HL-60 (cell line): ENCODE data around the gene NR4A3.

ENCODE experiments used
- DNase-seq, 2 experiments: peaks; one replicate each; pipeline ENCODE4 v3.0.0-alpha.2; 2010 to 2020; ENCODE audit warnings: low read depth in 1 of 2, low spot score in 1 of 2
- H3K27ac ChIP-seq: fragments of 250-450 bp; sonication (Bioruptor Pico); replicated peaks from 2 replicates; pipeline ENCODE4 v1.5.1; 2020; ENCODE audit warnings: mild to moderate bottlenecking, moderate library complexity
- H3K27me3 ChIP-seq: fragments of 250-450 bp; sonication (Bioruptor Pico); 2 replicates; pipeline ENCODE4 v1.5.1; 2021; ENCODE audit warnings: mild to moderate bottlenecking, moderate library complexity; ENCODE audit not compliant: insufficient read depth, poor library complexity, severe bottlenecking
- H3K4me3 ChIP-seq: replicated peaks from 2 replicates; pipeline ENCODE4 v1.5.1; 2011; ENCODE audit warnings: mild to moderate bottlenecking, control low read depth, low read length; ENCODE audit not compliant: insufficient read depth
- CTCF ChIP-seq: IDR thresholded peaks from one replicate; pipeline ENCODE4 v1.5.1; 2011; ENCODE audit warnings: low read length, control low read depth, inconsistent platforms; ENCODE audit not compliant: insufficient read depth
- GABPA ChIP-seq: IDR thresholded peaks from 2 replicates; pipeline ENCODE4 v1.6.1; 2012; ENCODE audit warnings: low read depth
- POLR2AphosphoS5 ChIP-seq: IDR thresholded peaks from 2 replicates; pipeline ENCODE4 v1.6.1; 2012; ENCODE audit warnings: low read depth
- REST ChIP-seq: IDR thresholded peaks from 2 replicates; pipeline ENCODE4 v1.6.1; 2012; ENCODE audit warnings: low read depth; ENCODE audit not compliant: insufficient replicate concordance
- SPI1 ChIP-seq: IDR thresholded peaks from 2 replicates; pipeline ENCODE4 v1.6.1; 2012; ENCODE audit warnings: low read depth, mild to moderate bottlenecking, borderline replicate concordance
- long read RNA-seq: library from polyadenylated mRNA; unstranded; transcript quantifications from one replicate; pipeline ENCODE4 v2.0.0, GENCODE V29; 2020

NR4A3 gene
- long read RNA-seq, result 0 reads

- H3K27ac ChIP-seq, result peak within 1 kb of the TSS; percentile 68
Measured at GRCh38 chr9:99821396-99822108, at the start of gene NR4A3. NR4A3 (plus strand) TSS chr9:99821885; CDS start chr9:99828043, 6,158 bp downstream.

GRCh38 chr9:99773468-99774138 lies 48.1 kb upstream of the NR4A3 start:
- no peak for DNase-seq

More at GRCh38 chr9:99821396-99822108, at the start of gene NR4A3:
- TF ChIP-seq SPI1, result no peak
- no peak for TF ChIP-seq REST
- no peak; the same call in none of the 2 replicates for TF ChIP-seq POLR2AphosphoS5
- TF ChIP-seq CTCF, result no peak
- TF ChIP-seq GABPA, result no peak; the same call in 1 of the 2 replicates
- DNase-seq, result peak; percentile 94 to 97
- peaks cover 32% of the 10 kb centered on the region for H3K27me3 ChIP-seq
- peak within 1 kb of the TSS; percentile 85 for H3K4me3 ChIP-seq

More at GRCh38 chr9:99773468-99774138, 48.1 kb upstream of the NR4A3 start:
- no peak for TF ChIP-seq SPI1
- no peak for TF ChIP-seq POLR2AphosphoS5
- no peak for TF ChIP-seq GABPA
- TF ChIP-seq CTCF, result no peak
- no peak for TF ChIP-seq REST
- H3K27me3 ChIP-seq, result no peaks in the 10 kb centered on the region
- no peak overlapping the region for H3K27ac ChIP-seq
- no peak overlapping the region for H3K4me3 ChIP-seq
